GM21447 (cell line): ENCODE results near the gene NUS1.
"Not testable (repeated sequence)": the region's sequence is repeated elsewhere in the genome, so short reads cannot be mapped to it uniquely, and the experiment has no call there.

Source experiments
- ATAC-seq: cut with Tn5 transposase; IDR thresholded peaks from one replicate; pipeline ENCODE4 v1.9.1; 2021; ENCODE audit not compliant: unreplicated experiment

The NUS1 gene

GRCh38 chr6:117674991-117675657 is at the start of gene NUS1:
Gene NUS1 (plus strand): TSS chr6:117675469. CDS start chr6:117675671, 202 bp downstream.
- peak; percentile 98 for ATAC-seq

- no peak for ATAC-seq
Measured at GRCh38 chr6:117627533-117627932, 47.7 kb upstream of the NUS1 start.

DNA sequence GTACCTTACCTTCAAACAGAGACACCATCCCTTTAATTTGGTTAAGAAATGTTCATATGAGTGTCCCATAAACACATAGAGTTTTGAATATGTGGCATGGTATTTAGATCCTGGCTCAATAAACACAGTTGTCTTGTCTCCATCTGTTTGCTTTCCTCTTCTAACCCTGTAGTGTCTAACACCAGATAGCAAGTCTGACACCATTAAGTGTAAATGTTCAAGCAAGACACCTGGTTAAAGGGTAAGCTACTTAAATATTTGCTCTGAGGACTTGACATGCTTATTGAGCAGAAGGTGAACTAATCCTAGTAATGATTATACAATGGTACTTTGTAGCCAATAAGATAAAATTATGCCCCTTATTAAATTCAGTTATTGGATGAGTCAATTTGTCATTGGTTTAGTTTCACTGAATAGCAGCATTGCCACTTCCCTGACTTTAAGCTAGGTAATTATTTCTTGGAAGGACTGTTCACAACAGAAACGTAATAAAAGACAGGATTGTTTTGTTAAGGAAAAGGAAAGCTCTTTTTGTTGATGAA is 46.1 kb upstream of the NUS1 start:
- ATAC-seq = no peak

DNA sequence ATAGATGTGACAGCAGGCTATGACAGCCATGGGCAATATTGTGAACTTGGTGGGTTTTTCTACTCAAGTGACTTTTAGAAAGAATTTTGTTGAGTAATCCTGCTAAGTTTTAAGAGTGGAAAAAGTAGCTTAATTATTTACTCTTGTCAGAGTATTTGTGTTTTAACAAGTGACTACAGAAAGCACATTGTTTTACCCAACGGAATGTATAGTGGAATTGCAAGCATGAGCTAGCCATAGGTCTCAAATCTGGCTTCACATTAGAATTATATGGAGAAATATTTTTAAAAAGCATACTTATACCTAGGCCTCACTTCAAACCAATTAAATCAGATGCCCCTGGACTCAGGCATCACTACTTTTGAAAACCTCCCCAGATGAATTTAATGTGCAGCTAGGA is 37.5 kb upstream of the NUS1 start:
- ATAC-seq = no peak

- no peak for ATAC-seq
Measured at GRCh38 chr6:117642976-117643375, 32.3 kb upstream of the NUS1 start.

GRCh38 chr6:117651984-117652383 is 23.3 kb upstream of the NUS1 start:
- ATAC-seq = not testable (repeated sequence)

DNA sequence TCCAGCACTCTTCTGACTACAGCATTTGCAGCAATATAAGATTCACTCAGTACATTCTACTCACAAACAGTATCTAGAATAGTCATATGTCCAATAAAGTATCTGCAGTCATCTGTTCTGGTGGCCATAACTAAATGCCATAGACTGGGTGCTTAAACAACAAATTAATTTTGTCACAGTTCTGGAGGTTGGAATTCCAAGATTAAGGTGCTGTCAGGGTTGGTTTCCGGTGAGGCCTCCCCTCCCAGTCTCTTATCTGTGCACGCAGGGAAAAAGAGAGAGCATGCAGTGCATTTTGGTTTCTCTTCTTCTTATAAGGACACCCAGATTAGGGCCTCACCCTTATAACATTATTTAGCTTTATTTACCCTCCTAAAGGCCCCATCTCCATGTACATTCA is 21.3 kb upstream of the NUS1 start:
- ATAC-seq = no peak

GRCh38 chr6:117655380-117655779 is 19.9 kb upstream of the NUS1 start:
- ATAC-seq = no peak

GRCh38 chr6:117666881-117667280 is 8.4 kb upstream of the NUS1 start:
- no peak for ATAC-seq

GRCh38 chr6:117668736-117669135 is 6.5 kb upstream of the NUS1 start:
- ATAC-seq = no peak

- no peak for ATAC-seq
Measured at GRCh38 chr6:117674503-117674902, 766 bp upstream of the NUS1 start.

GRCh38 chr6:117675658-117676301 is 511 bp downstream of the NUS1 start:
- peak; percentile 18 for ATAC-seq

DNA sequence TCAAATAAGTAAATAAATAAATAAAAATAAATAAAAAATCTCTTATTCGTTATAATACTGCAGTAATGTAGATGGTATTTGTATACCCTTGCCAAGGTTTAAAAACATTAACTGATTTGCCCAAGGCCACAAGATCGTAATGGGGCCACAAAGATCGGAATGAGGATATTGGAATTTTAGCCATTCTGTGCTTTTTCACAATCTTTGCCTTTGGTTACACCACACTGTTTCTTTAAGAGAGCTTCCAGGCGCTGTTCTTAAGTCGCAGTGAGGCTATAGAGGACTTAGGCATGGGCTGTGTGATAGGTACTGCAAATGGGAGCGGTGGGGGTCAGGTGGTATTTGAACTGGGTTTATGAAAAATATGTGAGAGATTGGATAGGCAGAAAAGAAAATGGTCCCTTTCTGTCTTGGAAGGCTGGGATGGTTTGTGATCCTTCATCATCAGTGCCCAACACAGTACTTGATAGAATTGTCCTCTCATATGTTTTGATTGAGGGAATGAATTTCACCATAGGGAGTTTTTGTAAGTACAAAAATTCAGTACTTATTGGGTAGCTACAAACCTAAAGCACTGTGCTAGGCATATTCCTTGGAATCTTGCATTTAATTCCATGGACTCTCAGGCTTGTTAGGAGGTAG is 1.4 kb downstream of the NUS1 start:
- no peak for ATAC-seq

DNA sequence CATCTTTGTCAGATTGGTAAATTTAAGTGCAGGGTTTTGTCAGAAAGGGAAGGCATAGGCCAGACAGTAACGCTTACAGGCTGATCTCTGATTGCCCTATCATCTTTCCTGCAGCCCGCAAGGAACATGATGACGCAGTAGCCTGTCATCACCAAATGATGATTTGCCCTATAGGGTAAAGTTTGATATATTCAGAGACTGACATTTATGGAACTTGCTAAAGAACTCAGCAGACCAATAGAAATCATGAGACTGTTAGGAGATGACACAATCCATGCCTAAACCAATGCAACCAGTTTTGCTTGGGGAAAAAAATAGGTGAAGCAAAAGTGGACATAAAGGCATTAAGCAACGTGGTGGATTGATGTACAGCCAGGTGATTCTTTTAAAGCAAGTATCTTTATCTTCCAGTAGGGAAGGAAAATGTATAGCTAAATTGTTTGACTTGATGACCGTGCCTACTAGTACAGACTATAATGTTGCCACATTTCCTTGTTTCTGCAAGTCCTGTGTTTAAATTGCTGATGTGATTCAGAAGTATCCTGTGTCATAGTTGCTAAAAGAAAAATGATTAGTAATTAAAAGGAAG is 2.4 kb downstream of the NUS1 start:
- ATAC-seq = no peak

- no peak for ATAC-seq
Measured at GRCh38 chr6:117681162-117681741, 6.0 kb downstream of the NUS1 start.

DNA sequence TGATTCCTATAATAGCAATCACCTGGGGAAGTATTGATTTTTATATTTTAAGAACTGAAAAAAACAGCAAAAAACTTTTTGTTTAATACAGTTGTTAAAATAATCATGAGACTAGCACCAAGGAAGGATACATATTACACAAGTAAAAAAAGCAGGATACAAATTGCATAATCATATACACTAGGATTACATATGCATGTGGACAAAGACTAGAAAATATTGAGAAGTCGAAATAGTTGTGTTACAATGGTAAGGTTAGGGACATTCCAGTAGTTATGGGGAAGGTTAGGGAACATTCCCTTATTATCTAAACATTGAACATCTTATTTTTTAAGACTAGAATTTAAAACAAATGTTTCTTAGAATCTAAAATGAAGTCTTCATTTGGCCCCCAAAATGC is 9.5 kb downstream of the NUS1 start:
- ATAC-seq = no peak

GRCh38 chr6:117685359-117685758 is 10.1 kb downstream of the NUS1 start:
- no peak for ATAC-seq

DNA sequence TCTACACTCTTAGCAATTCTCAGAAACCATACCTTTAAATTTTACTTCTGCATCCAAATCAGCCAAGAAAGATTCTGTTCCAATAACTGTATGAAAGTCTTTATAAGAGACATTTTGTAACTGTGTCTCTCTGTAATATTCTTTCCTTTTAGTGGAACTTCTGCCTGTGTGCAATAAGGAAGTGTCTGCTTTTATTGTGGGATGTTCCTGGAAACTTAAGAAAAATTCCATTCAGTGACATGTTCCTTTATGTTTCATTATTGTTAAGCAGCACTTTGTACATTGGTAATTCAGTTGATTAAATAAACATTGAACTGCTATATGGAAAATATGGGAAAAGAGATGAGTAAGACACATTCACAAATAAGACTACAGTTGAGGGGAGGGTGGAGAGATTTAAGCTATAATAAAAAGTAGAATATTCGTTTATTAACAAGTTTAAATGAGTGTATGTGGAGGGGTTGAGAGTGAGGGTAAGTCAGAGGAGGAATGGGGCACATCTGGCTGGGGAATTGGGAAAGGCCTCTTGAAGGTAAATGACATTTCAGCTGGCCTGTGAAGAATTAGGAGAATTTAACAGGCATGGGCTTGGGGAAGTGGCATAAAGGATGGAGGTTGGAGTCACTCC is 11.9 kb downstream of the NUS1 start:
- no peak for ATAC-seq

DNA sequence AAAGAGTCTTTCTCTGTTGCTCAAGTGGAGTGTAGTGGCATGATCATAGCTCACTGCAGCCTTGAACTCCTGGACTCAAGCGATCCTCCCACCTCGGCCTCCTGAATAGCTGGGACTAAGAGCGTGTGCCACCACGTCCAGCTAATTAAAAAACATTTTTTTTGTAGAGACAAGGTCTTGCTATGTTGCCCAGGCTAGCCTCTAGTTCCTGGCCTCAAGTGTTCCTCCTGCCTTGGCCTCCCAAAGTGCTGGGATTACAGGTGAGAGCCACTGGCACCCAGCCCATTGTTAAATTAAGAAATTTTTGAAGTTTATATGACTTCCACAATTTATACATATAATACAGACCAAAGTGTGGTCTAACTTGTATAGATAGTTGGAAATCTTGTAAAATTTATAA is 14.3 kb downstream of the NUS1 start:
- ATAC-seq = not testable (repeated sequence)

- no peak for ATAC-seq
Measured at GRCh38 chr6:117706504-117706903, 31.2 kb downstream of the NUS1 start.
